GM15510 (cell line): ENCODE results near the gene MYOC.

Experiments
- POLR2A ChIP-seq: IDR thresholded peaks from 3 replicates; pipeline ENCODE4 v1.6.1; 2011; ENCODE audit warnings: borderline replicate concordance; ENCODE audit not compliant: insufficient read length; ENCODE audit errors: extremely low read depth

Gene MYOC

GRCh38 chr1:171654201-171654941, 1.9 kb upstream of the MYOC start:
- no peak for TF ChIP-seq POLR2A

GRCh38 chr1:171653796-171654195, 1.3 kb upstream of the MYOC start:
- TF ChIP-seq POLR2A = no peak

- TF ChIP-seq POLR2A = no peak
Measured at GRCh38 chr1:171646249-171646560, 6.3 kb downstream of the MYOC start.

- no peak for TF ChIP-seq POLR2A
Measured at GRCh38 chr1:171645553-171646248, 6.8 kb downstream of the MYOC start.

GRCh38 chr1:171644805-171645483, 7.5 kb downstream of the MYOC start:
- no peak for TF ChIP-seq POLR2A

- TF ChIP-seq POLR2A = no peak
Measured at GRCh38 chr1:171643156-171643555, 9.3 kb downstream of the MYOC start.

- TF ChIP-seq POLR2A = no peak
Measured at GRCh38 chr1:171642197-171642596, 10.3 kb downstream of the MYOC start.

- no peak for TF ChIP-seq POLR2A
Measured at GRCh38 chr1:171641076-171641864, 11.2 kb downstream of the MYOC start.

GRCh38 chr1:171640225-171640624, 12.3 kb downstream of the MYOC start:
- TF ChIP-seq POLR2A = no peak

- TF ChIP-seq POLR2A = no peak
Measured at GRCh38 chr1:171637928-171638576, 14.4 kb downstream of the MYOC start.

GRCh38 chr1:171636141-171636540, 16.3 kb downstream of the MYOC start:
- no peak for TF ChIP-seq POLR2A

GRCh38 chr1:171635661-171636060, 16.8 kb downstream of the MYOC start:
- TF ChIP-seq POLR2A = no peak

GRCh38 chr1:171628225-171628624, 24.3 kb downstream of the MYOC start:
- no peak for TF ChIP-seq POLR2A

GRCh38 chr1:171627020-171627419, 25.5 kb downstream of the MYOC start:
- TF ChIP-seq POLR2A = no peak
